22Rv1 (cell line): ENCODE measurements around the gene SMIM35.

Source experiments
- ZFX ChIP-seq: fragments of 450-650 bp; IDR thresholded peaks from 2 replicates; pipeline ENCODE4 v1.6.1; 2017; ENCODE audit warnings: antibody characterized with exemption, borderline replicate concordance
- TF ChIP-seq, protein P1 (sequence below): fragments of 450-650 bp; IDR thresholded peaks from 2 replicates; pipeline ENCODE4 v1.5.1; 2017; ENCODE audit warnings: mild to moderate bottlenecking

- TF ChIP-seq, protein P1, sequence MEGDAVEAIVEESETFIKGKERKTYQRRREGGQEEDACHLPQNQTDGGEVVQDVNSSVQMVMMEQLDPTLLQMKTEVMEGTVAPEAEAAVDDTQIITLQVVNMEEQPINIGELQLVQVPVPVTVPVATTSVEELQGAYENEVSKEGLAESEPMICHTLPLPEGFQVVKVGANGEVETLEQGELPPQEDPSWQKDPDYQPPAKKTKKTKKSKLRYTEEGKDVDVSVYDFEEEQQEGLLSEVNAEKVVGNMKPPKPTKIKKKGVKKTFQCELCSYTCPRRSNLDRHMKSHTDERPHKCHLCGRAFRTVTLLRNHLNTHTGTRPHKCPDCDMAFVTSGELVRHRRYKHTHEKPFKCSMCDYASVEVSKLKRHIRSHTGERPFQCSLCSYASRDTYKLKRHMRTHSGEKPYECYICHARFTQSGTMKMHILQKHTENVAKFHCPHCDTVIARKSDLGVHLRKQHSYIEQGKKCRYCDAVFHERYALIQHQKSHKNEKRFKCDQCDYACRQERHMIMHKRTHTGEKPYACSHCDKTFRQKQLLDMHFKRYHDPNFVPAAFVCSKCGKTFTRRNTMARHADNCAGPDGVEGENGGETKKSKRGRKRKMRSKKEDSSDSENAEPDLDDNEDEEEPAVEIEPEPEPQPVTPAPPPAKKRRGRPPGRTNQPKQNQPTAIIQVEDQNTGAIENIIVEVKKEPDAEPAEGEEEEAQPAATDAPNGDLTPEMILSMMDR: no peak
- TF ChIP-seq ZFX: no peak
These were observed 38.3 kb upstream of the SMIM35 start for GRCh38 chr11:118124929-118125535.
